ENCODE data around the gene KIF13A. TPM values are rescaled to one million over a fixed set of nuclear protein-coding genes. Genes with fewer than 3 reads are reported as not detected.

KIF13A gene
- total RNA-seq, 1 experiment from 2014 or later, result 14.1 TPM

GRCh38 chr6:17871189-17871519 lies 116.3 kb downstream of the KIF13A start:
- TF ChIP-seq CTCF (IDR thresholded peaks at IDR 0.05; ENCODE audit: unreplicated experiment), result no peak
- no peak overlapping the region for H3K27ac Mint-ChIP-seq (ENCODE audit: unreplicated experiment)
- CTCF ChIA-PET, result interaction anchor here (0.6 kb wide), 1 partner anchor 55 kb away, joined by 3 read pairs; no protein-coding TSS in a partner anchor
- intact Hi-C loops (cut with micrococcal nuclease; ENCODE audit: unreplicated experiment), result no loop called here
- no peaks in the 10 kb centered on the region for H3K27me3 Mint-ChIP-seq (ENCODE audit: unreplicated experiment)
- H3K4me3 Mint-ChIP-seq (ENCODE audit: low read depth, unreplicated experiment), result no peak overlapping the region
- H3K4me1 Mint-ChIP-seq (ENCODE audit: low read depth, unreplicated experiment), result peaks cover 9% of the 10 kb centered on the region
- no TSS peak for BruUV-seq (replicated peaks)
- no peaks in the 10 kb centered on the region for H3K36me3 Mint-ChIP-seq (ENCODE audit: insufficient read depth, unreplicated experiment)
- no peak for DNase-seq
- H3K9me3 Mint-ChIP-seq (ENCODE audit: low read depth, unreplicated experiment), result no peaks in the 10 kb centered on the region

- CTCF ChIA-PET, result interaction anchor here (0.6 kb wide), 2 partner anchors 55 to 103 kb away, joined by 3 read pairs; no protein-coding TSS in a partner anchor
- intact Hi-C loops (cut with micrococcal nuclease; ENCODE audit: unreplicated experiment), result no loop called here
- no peak for TF ChIP-seq CTCF (IDR thresholded peaks at IDR 0.05; ENCODE audit: unreplicated experiment)
- H3K4me3 Mint-ChIP-seq (ENCODE audit: low read depth, unreplicated experiment), result no peak overlapping the region
- H3K9me3 Mint-ChIP-seq (ENCODE audit: low read depth, unreplicated experiment), result no peaks in the 10 kb centered on the region
- no peak for DNase-seq
- no TSS peak for BruUV-seq (replicated peaks)
- H3K4me1 Mint-ChIP-seq (ENCODE audit: low read depth, unreplicated experiment), result peaks cover 9% of the 10 kb centered on the region
- no peak overlapping the region for H3K27ac Mint-ChIP-seq (ENCODE audit: unreplicated experiment)
- no peaks in the 10 kb centered on the region for H3K27me3 Mint-ChIP-seq (ENCODE audit: unreplicated experiment)
- H3K36me3 Mint-ChIP-seq (ENCODE audit: insufficient read depth, unreplicated experiment), result no peaks in the 10 kb centered on the region
These were observed 116.9 kb downstream of the KIF13A start for GRCh38 chr6:17870300-17871188.

GRCh38 chr6:17869753-17870050 lies 117.7 kb downstream of the KIF13A start:
- Mint-ChIP-seq H3K4me3 (ENCODE audit: low read depth, unreplicated experiment) (no peak overlapping the region), H3K9me3 (ENCODE audit: low read depth, unreplicated experiment) (no peaks in the 10 kb centered on the region), H3K4me1 (ENCODE audit: low read depth, unreplicated experiment) (peaks cover 9% of the 10 kb centered on the region), H3K27me3 (ENCODE audit: unreplicated experiment) (no peaks in the 10 kb centered on the region), H3K36me3 (ENCODE audit: insufficient read depth, unreplicated experiment) (no peaks in the 10 kb centered on the region), H3K27ac (ENCODE audit: unreplicated experiment) (no peak overlapping the region)
- BruUV-seq (replicated peaks), result no TSS peak
- no peak for DNase-seq
- intact Hi-C loops (cut with micrococcal nuclease; ENCODE audit: unreplicated experiment), result loop anchor here (10.0 kb wide), 1 partner anchor 115 kb away; the partner anchor contains the start of gene KIF13A
- no peak for TF ChIP-seq CTCF (IDR thresholded peaks at IDR 0.05; ENCODE audit: unreplicated experiment)
- CTCF ChIA-PET, result no interaction called here

- Mint-ChIP-seq H3K4me1 (ENCODE audit: low read depth, unreplicated experiment) (peaks cover 9% of the 10 kb centered on the region), H3K4me3 (ENCODE audit: low read depth, unreplicated experiment) (no peak overlapping the region), H3K27ac (ENCODE audit: unreplicated experiment) (no peak overlapping the region), H3K9me3 (ENCODE audit: low read depth, unreplicated experiment) (no peaks in the 10 kb centered on the region), H3K27me3 (ENCODE audit: unreplicated experiment) (no peaks in the 10 kb centered on the region), H3K36me3 (ENCODE audit: insufficient read depth, unreplicated experiment) (no peaks in the 10 kb centered on the region)
- BruUV-seq (replicated peaks), result no TSS peak
- DNase-seq, result no peak
- intact Hi-C loops (cut with micrococcal nuclease; ENCODE audit: unreplicated experiment), result loop anchor here (10.0 kb wide), 1 partner anchor 116 kb away; the partner anchor contains the start of gene KIF13A
- CTCF ChIA-PET, result no interaction called here
- no peak for TF ChIP-seq CTCF (IDR thresholded peaks at IDR 0.05; ENCODE audit: unreplicated experiment)
These were observed 118.3 kb downstream of the KIF13A start for GRCh38 chr6:17869010-17869752.

Measured in Calu3 (cell line).